Fibroblast of skin of back (primary cell): ENCODE data around the gene ASIC3.

Source experiments
- DNase-seq: peaks from one replicate; pipeline ENCODE4 v3.0.0-alpha.2; 2013

Gene ASIC3

GRCh38 chr7:151087245-151088018 lies 39.1 kb downstream of the ASIC3 start:
- DNase-seq: peak; percentile 63

DNA sequence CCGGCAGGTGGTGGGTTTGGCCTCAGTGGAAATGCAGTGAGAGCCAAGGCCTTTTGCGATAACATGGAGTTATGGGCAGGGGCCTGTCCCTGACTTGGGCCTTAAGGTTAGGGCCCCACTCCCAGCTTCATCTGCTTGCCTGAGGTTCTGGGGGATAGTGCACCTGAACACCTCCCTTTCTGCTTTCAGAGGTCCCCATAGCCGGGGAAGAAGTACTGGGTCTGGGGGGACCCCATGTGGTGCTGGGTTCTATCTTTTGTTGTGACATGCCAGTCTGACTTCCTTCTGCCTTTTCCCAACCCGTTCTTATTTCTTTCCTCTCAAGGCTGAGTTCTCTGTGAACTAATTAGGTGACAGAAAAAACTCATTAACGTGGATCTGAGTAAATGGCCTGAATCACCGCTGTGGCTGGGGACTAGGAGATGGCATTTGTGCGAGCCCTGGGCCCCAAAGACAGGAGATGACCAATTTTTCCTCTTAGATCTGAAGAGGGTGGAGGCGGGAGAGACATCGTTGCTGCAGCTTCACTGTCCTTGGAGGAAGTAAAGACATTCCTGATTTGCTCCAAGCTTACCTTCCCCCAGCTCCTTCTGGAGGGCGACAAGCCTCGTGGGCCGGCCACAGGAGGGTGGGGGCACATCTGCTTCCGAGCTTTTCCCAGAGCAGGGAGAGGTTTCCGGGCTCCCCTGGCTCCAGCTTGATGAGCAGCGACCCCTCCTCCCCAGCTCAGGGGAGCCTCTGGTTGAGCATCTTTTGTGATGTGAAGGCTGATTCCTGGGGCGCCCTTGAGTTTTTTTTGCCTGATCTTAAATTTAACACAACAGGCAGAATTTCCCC lies 39.9 kb downstream of the ASIC3 start:
- peak; percentile 48 for DNase-seq

GRCh38 chr7:151088856-151089699 lies 40.7 kb downstream of the ASIC3 start:
- DNase-seq: peak; percentile 46

DNA sequence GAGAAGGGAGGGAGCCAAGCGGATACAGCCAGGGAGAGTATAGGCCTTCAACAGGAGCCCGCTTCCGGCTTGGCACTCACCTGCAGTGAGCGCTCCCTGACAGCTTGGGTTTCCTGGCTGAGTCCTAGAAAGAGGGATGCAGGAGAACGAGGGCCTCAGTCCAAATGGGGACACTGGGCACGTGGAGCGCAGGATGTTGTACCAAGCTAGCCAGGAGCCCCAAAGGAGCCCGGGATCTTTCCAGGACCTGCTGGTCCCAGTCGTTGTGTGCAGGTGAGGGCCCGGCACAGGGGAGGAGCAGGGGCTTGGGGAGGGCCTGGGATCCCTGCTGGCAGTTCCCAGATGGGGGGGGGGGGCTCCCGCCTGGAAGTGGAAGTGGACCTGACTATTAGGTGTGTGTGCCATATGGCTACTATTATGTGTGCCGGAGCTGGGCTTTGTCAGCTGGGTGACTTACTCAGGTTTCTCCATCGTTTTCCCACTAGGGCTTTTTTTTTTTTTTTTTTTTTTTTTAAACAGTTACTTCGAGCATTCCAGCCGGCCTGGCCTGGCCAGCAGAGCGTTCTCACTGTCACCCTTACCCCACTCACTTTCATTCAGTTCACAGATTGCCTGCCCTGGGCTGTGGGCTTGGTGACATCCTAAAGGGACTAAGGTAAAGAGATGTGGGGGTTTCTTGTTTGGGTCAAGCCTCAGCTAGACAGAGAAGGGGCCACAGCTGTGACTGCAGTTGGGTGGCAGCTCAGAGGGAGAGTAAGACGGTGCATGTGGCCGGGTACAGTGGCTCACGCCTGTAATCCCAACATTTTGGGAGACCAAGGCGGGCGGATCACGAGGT lies 41.8 kb downstream of the ASIC3 start:
- no peak for DNase-seq

- DNase-seq: no peak
Measured at GRCh38 chr7:151091003-151091402, 42.7 kb downstream of the ASIC3 start.

GRCh38 chr7:151091431-151091830 lies 43.1 kb downstream of the ASIC3 start:
- no peak for DNase-seq

DNA sequence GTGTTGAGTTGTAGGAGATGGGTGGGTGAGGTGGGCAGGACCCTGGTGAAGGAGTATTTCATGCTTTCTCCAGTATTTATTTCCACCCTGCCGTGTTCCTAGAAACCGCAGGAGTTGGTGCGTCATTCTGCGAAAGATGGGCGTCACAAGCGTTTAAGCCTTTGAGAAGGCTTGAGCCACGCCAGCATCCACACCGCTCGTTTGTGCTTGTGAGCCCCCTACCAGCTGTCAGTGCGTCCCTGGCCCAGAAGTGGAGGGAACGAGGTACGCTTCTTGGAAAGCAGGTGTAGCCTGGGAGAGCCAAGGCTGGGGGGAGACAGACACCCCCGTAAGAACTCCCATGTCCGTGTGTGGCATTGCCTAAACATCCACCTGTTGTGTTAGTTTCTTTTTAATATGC lies 43.7 kb downstream of the ASIC3 start:
- no peak for DNase-seq

- DNase-seq: no peak
Measured at GRCh38 chr7:151093748-151094147, 45.4 kb downstream of the ASIC3 start.

DNA sequence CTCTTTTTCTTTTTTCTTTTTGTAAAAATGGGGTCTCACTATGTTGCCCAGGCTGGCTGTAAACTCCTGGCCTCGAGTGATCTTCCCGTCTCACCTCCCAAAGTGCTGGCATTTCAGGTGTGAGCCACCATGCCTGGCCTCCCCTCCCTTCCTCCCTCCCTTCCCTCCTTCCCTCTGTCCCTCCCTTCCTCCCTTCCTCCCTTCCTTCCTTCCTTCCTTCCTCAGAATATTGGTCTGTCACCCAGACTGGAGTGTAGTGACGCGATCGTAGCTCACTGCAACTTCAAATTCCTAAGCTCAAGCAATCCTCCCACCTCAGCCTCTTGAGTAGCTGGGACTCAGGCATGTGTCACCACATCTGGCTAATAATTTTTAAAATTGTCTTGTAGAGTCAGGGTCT lies 46.3 kb downstream of the ASIC3 start:
- DNase-seq: no peak

DNA sequence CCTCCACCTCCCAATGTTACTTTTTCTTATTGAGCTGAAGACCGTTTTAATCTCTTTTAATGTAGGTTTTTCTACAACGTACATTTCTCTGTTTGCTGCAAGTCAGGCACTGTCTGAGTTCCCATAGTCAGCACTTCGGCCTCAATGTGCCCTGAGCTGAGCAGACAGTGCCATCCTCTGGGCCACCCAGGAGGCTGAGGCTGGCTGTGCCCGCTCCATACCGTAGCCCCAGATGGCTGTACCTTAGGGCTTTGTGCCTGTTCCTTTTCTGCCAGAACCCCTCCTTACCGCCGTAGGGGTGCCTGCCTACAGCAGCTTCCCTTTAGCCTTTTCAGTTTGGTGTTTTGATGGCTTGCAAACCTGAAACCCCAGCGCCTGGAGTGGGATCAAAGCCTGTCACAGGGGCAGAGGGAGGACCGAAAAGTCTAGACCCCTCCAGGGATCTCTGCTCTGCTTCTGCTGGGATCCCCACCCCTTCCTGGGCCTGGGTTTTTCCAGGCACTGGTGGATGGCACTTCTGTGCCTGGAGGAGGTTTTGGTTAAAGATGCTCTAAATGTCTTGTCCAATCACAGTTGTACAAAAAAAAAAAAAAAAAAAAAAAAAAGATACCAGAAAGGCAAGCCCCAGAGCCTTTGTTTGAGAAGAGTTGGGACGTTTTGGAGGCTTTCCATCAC lies 46.9 kb downstream of the ASIC3 start:
- DNase-seq: no peak

DNA sequence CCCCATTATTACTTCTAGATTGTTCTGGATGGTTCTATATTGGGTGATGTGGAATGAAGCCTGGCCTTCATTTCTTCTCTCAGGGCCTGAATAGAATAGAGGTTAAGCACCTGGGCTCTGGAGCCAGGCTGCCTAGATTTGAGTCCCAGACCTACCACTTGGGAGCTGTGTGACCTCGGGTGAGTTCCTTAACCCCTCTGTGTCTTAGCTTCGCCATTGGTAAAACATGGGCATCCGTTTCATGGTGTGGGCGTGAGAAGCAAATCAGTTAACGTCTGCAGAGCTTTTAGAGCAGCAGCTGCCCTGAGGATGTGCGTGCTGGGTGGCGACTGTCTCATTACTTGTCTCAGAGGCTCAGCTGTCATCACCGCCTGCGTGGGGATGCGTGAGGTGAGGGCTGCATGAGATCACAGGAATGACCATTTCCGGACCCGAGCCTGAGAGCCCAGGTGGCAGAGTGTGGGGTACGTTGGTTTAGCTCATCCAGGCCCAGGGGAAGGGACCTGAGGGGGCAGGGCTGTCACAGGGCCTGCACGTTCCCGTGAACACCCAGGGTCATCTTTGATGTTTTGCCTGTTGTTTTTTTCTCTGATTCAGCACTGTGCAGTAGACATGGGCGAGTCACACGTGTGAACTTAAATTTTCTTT lies 47.6 kb downstream of the ASIC3 start:
- peak; percentile 35 for DNase-seq

DNA sequence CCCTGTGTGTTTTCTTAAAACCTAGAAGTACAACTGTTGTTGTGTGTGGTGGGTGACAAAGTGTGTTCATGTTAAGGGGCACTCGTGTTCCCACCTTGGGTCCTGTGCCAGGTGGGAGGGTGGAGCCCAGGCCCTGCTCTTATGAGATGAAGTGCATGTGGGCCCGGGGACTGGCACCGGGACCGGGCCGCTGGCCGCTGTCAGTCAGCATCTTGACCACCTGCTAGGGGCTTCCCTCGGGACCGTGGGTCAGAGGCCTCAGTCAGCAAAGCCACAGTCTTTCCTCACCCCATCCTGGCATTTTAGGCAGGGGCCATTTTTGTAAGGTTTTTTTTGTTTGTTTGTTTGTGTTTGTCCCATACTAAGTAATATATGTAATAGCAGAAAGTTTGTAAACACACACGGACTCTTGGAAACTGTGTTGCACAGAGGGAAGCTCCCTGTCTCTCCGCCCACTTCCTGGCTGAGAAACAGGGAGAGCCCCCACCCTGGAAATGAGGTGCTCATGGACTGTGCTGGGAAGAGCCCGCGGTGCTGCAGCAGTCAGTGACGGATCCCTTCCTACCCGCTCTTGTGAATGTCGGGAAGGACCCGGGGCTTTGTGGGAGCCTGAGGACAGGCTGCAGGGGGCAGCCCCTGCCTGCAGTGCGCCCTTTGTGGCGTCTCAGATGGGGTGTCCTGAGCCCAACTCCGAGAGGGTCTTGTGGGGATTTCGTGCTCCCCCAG lies 51.3 kb downstream of the ASIC3 start:
- no peak for DNase-seq

- DNase-seq: no peak
Measured at GRCh38 chr7:151100921-151101320, 52.6 kb downstream of the ASIC3 start.

DNA sequence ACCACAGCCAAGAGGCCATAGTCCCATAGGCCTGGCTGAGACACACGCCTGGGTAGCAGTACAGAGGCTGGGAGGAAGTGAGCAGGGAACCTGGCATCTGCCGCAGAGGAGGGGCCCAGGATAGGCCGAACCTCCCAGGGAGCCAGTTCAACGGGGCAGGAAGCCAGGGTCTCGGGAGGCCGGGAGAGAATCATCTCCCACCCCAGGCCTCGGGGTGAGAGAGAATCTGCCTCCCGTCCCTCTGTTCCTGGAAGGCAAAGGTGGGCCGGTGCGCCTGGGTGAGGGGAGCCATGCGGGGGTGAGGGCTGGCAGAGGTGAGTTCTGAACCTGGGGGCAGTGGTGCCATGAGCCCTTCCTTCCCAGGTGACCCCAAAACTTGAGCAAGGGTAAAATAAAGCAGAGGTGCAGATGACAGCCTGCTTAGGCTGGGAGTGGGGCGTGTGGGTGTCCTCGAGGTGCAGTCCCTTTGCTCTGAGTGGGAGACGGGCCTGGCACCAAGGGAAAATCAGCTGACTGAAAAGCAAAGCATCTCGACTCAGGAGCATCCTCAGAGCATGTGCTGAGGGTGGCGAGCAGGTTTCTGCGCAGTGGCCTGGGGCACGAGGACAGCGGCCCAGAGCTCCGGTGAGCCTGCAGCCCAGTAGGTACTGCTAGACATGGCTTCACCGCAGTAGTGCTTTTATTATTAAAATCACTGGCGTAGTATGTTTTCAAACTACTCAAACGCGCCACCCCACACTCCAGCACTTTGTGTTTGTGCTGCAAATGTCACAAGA lies 53.5 kb downstream of the ASIC3 start:
- DNase-seq: no peak
